Neural progenitor cell (in vitro differentiated cells): Measurements from ENCODE around the gene ACVR1.

Source experiments
- CTCF ChIP-seq: fragments of 200-600 bp; sonication (generic); IDR thresholded peaks from 2 replicates; pipeline ENCODE4 v1.5.1; 2017; ENCODE audit warnings: antibody characterized with exemption, mild to moderate bottlenecking
- EZH2 ChIP-seq: fragments of 200-600 bp; sonication (generic); IDR thresholded peaks from 2 replicates; pipeline ENCODE4 v1.6.1; 2017; ENCODE audit warnings: antibody characterized with exemption, mild to moderate bottlenecking, moderate library complexity

- TF ChIP-seq EZH2 (no peak), CTCF (no peak)
Observed at GRCh38 chr2:157786663-157787363, 89.3 kb downstream of the ACVR1 start.
